ENCODE results near the gene SYT14. TPM values are rescaled to one million over a fixed set of nuclear protein-coding genes. Genes with fewer than 3 reads are reported as not detected.
"Not testable (repeated sequence)": the region's sequence is repeated elsewhere in the genome, so short reads cannot be mapped to it uniquely, and the experiment has no call there.

SYT14 gene
- polyA plus RNA-seq, 1 donor from 2014 or later = 21.9 TPM

DNA sequence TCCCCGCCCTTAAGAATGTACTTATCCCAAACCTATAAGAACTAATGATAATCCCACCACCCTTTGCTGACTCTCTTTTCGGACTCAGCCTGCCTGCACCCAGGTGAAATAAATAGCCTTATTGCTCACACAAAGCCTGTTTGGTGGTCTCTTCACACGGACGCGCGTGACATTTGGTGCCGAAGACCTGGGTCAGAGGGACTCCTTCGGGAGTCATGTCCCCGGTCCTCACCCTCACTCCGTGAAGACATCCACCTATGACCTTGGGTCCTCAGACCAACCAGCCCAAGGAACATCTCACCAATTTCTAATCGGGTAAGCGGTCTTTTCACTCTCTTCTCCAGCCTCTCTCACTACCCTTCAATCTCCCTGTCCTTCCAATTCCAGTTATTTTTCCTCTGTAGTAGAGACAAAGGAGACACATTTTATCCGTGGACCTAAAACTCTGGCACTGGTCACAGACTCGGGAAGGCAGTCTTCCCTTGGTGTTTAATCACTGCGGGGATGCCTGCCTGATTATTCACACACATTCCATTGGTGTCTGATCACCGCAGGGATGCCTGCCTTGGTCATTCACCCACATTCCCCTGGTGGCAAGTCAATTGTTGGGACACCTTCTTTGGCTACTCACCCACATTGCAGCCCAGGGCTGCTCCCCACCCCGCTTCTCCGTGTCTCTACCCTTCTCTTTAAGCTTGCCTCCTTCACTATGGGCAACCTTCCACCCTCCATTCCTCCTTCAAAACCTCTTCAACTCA, 250.0 kb downstream of the SYT14 start:
- not testable (repeated sequence) for H2AFZ ChIP-seq (ENCODE audit: low read depth, low read length); H3K79me2 ChIP-seq (replicated peaks; ENCODE audit: insufficient read depth, low read length); H3K27me3 ChIP-seq (ENCODE audit: insufficient read depth, low read depth, low read length); H3K4me2 ChIP-seq (ENCODE audit: low read length); H3K9ac ChIP-seq (ENCODE audit: low read length); H3K4me3 ChIP-seq (ENCODE audit: low read length); H3K9me2 ChIP-seq (ENCODE audit: insufficient read depth, low read length); H3K9me3 ChIP-seq (ENCODE audit: low read length); H3K27ac ChIP-seq (ENCODE audit: low read length); H4K20me1 ChIP-seq (ENCODE audit: insufficient read depth); H3K36me3 ChIP-seq (ENCODE audit: insufficient read depth, low read length); H3F3A ChIP-seq (ENCODE audit: insufficient read depth, low read length, poor library complexity, severe bottlenecking)

DNA sequence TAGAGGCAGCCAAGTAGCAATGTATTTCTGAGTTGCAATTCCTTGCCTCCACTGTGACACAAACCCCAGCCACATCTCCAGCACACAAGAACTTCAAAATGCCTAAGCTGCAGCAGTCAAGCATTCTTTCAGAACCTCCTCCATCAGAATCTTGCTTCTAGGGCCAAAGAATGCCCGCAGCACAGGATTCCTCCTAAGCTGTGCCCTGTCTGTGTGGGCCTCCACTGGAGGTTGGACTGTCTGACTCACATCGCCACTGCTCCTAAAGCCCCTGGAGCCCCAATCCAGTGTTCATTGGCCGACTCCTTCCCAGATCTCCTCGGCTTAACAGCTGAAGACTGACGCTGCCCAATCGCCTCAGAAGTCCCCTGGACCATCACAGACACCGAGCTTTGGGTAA, 251.4 kb downstream of the SYT14 start:
- Histone ChIP-seq H3K27me3 (ENCODE audit: insufficient read depth, low read depth, low read length) (no peaks in the 10 kb centered on the region), H3K36me3 (ENCODE audit: insufficient read depth, low read length) (no peaks in the 10 kb centered on the region), H3K79me2 (replicated peaks; ENCODE audit: insufficient read depth, low read length) (no peaks in the 10 kb centered on the region), H3F3A (ENCODE audit: insufficient read depth, low read length, poor library complexity, severe bottlenecking) (no peaks in the 10 kb centered on the region), H2AFZ (ENCODE audit: low read depth, low read length) (no peak overlapping the region), H3K4me2 (ENCODE audit: low read length) (no peak overlapping the region), H3K27ac (ENCODE audit: low read length) (no peak overlapping the region), H3K4me3 (ENCODE audit: low read length) (no peak overlapping the region), H3K9ac (ENCODE audit: low read length) (no peak overlapping the region), H3K9me2 (ENCODE audit: insufficient read depth, low read length) (no peaks in the 10 kb centered on the region), H3K9me3 (ENCODE audit: low read length) (no peaks in the 10 kb centered on the region), H4K20me1 (ENCODE audit: insufficient read depth) (no peaks in the 10 kb centered on the region)
- TF ChIP-seq, protein P1, sequence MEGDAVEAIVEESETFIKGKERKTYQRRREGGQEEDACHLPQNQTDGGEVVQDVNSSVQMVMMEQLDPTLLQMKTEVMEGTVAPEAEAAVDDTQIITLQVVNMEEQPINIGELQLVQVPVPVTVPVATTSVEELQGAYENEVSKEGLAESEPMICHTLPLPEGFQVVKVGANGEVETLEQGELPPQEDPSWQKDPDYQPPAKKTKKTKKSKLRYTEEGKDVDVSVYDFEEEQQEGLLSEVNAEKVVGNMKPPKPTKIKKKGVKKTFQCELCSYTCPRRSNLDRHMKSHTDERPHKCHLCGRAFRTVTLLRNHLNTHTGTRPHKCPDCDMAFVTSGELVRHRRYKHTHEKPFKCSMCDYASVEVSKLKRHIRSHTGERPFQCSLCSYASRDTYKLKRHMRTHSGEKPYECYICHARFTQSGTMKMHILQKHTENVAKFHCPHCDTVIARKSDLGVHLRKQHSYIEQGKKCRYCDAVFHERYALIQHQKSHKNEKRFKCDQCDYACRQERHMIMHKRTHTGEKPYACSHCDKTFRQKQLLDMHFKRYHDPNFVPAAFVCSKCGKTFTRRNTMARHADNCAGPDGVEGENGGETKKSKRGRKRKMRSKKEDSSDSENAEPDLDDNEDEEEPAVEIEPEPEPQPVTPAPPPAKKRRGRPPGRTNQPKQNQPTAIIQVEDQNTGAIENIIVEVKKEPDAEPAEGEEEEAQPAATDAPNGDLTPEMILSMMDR (IDR thresholded peaks at IDR 0.05; ENCODE audit: poor library complexity, severe bottlenecking) = no peak
- TF ChIP-seq EZH2 (IDR thresholded peaks at IDR 0.05; ENCODE audit: borderline replicate concordance, insufficient read depth, low read length, poor library complexity, severe bottlenecking) (no peak), MXI1 (conservative IDR thresholded peaks at IDR 0.05; ENCODE audit: poor library complexity, severe bottlenecking) (no peak), RAD21 (conservative IDR thresholded peaks at IDR 0.05) (no peak), TAF1 (IDR thresholded peaks at IDR 0.05; ENCODE audit: low read depth) (no peak), POLR2AphosphoS5 (IDR thresholded peaks at IDR 0.05) (no peak), EP300 (conservative IDR thresholded peaks at IDR 0.05; ENCODE audit: poor library complexity, severe bottlenecking) (no peak)
- TF ChIP-seq, protein P2, sequence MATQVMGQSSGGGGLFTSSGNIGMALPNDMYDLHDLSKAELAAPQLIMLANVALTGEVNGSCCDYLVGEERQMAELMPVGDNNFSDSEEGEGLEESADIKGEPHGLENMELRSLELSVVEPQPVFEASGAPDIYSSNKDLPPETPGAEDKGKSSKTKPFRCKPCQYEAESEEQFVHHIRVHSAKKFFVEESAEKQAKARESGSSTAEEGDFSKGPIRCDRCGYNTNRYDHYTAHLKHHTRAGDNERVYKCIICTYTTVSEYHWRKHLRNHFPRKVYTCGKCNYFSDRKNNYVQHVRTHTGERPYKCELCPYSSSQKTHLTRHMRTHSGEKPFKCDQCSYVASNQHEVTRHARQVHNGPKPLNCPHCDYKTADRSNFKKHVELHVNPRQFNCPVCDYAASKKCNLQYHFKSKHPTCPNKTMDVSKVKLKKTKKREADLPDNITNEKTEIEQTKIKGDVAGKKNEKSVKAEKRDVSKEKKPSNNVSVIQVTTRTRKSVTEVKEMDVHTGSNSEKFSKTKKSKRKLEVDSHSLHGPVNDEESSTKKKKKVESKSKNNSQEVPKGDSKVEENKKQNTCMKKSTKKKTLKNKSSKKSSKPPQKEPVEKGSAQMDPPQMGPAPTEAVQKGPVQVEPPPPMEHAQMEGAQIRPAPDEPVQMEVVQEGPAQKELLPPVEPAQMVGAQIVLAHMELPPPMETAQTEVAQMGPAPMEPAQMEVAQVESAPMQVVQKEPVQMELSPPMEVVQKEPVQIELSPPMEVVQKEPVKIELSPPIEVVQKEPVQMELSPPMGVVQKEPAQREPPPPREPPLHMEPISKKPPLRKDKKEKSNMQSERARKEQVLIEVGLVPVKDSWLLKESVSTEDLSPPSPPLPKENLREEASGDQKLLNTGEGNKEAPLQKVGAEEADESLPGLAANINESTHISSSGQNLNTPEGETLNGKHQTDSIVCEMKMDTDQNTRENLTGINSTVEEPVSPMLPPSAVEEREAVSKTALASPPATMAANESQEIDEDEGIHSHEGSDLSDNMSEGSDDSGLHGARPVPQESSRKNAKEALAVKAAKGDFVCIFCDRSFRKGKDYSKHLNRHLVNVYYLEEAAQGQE (IDR thresholded peaks at IDR 0.05; ENCODE audit: borderline replicate concordance) = no peak

All from neural cell (in vitro differentiated cells).